Muscle layer of colon (tissue), 2 donors: ENCODE measurements around the gene SORBS1.

Experiments
- H3K27ac ChIP-seq: one replicate; pipeline ENCODE4 v1.7.0; 2013; ENCODE audit warnings: low read depth, mild to moderate bottlenecking, low read length, moderate library complexity
- H3K27me3 ChIP-seq, 2 donors: one replicate each; pipeline ENCODE4 v1.7.0; 2013; ENCODE audit warnings: low read length in 2 of 2, mild to moderate bottlenecking in 2 of 2; ENCODE audit not compliant: insufficient read depth in 2 of 2, control insufficient read depth in 1 of 2
- H3K36me3 ChIP-seq: one replicate; pipeline ENCODE4 v1.7.0; 2013; ENCODE audit warnings: mild to moderate bottlenecking, low read length; ENCODE audit not compliant: insufficient read depth
- H3K4me1 ChIP-seq: one replicate; pipeline ENCODE4 v1.7.0; 2013; ENCODE audit warnings: mild to moderate bottlenecking, low read length; ENCODE audit not compliant: insufficient read depth
- H3K4me3 ChIP-seq, 2 donors: one replicate each; pipeline ENCODE4 v1.7.0; 2013; ENCODE audit warnings: low read length in 2 of 2, low read depth in 1 of 2, mild to moderate bottlenecking in 1 of 2, moderate library complexity in 1 of 2
- H3K9ac ChIP-seq: one replicate; pipeline ENCODE4 v1.7.0; 2013; ENCODE audit warnings: low read length
- H3K9me3 ChIP-seq: one replicate; pipeline ENCODE4 v1.7.0; 2013; ENCODE audit warnings: mild to moderate bottlenecking, low read length
- donor health status: abdominal sarcoma.
- donor health status: Adenocarcinoma of cecum.

SORBS1 gene

DNA sequence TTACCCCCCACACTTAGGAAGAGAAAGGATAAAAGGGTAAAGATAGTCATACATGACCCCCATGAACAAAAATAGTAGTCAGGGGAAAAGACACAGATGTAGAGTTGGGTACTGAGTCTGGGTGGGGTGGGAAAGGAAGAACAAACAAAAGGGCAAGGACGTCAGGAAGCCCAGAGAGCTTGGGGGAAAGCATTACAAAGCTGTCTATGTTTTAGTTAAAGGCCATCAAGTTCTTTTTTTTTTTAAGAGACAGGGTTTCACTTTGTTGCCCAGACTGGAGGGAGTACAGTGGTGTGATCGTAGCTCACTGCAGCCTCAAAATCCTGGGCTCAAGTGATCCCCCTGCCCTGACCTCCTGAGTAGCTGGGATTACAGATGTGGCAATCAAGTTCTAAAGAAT lies 172.0 kb downstream of the SORBS1 start:
- Histone ChIP-seq H3K27ac (peak overlapping the region; percentile 39), H3K27me3 (no peaks in the 10 kb centered on the region), H3K36me3 (peaks cover 69% of the 10 kb centered on the region), H3K9me3 (no peaks in the 10 kb centered on the region), H3K4me1 (peaks cover 71% of the 10 kb centered on the region), H3K4me3 (no peak overlapping the region), H3K9ac (no peak overlapping the region)

DNA sequence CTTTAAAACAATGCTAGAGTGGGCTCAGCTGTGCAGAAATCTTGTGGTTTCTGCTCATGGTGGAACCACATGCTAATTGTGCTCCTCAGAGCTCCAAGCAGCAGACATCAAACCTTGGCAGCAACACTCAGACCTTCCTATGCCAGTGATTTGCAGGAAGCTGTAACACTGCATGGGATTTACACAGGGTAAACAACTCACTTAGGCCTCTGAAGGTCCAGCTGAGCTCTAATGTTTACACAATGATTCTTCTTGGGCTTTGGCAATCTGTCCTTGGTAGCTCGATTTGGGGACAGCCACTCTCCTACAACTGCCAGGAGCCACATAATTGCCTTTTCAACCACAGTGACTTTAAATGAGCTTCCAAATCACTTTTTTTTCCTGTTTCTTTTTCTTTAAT lies 172.6 kb downstream of the SORBS1 start:
- Histone ChIP-seq H3K4me3 (no peak overlapping the region), H3K36me3 (peaks cover 71% of the 10 kb centered on the region), H3K27ac (no peak overlapping the region), H3K27me3 (no peaks in the 10 kb centered on the region), H3K9me3 (no peaks in the 10 kb centered on the region), H3K9ac (no peak overlapping the region), H3K4me1 (peaks cover 65% of the 10 kb centered on the region)

GRCh38 chr10:95388109-95388471 lies 173.1 kb downstream of the SORBS1 start:
- no peaks in the 10 kb centered on the region for H3K27me3 ChIP-seq
- peaks cover 61% of the 10 kb centered on the region for H3K4me1 ChIP-seq
- no peak overlapping the region for H3K4me3 ChIP-seq
- no peak overlapping the region for H3K27ac ChIP-seq
- peaks cover 71% of the 10 kb centered on the region for H3K36me3 ChIP-seq
- H3K9ac ChIP-seq = no peak overlapping the region
- no peaks in the 10 kb centered on the region for H3K9me3 ChIP-seq

DNA sequence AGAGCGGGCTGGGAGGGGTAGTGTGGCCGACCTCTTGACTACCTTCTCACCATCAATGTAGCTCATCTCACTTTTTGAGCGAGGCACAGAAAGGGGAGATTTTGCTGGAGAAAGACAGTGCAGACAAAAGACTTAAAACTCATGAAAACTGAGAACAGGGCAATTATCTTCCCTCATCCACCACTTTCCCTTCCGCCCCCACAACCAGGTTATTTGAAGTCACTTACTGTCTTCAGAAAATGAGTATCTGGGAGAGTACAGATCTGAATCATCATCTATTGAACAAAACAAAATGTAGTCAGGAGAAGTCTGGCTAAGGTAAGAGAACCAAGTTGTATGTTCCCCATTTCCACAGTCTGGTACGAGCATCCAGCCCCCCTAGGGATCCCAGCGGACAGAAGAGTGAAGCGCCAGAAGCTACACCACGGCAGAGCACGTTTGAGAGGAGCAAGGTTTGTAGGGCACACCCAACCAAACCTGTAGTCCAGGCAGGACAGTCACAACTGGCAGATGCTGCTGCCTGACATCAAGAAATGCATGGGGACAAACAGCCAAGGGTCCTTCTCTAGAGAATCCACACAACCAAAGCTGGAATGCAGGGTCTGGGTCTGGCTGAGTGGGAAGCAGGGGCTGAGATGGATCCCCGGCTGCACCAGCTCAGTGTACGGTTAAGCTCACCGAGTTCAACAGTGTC lies 177.0 kb downstream of the SORBS1 start:
- Histone ChIP-seq H3K4me3 (no peak overlapping the region), H3K9me3 (no peaks in the 10 kb centered on the region), H3K27ac (no peak overlapping the region), H3K36me3 (peaks cover 80% of the 10 kb centered on the region), H3K27me3 (no peaks in the 10 kb centered on the region), H3K4me1 (peaks cover 49% of the 10 kb centered on the region), H3K9ac (no peak overlapping the region)

GRCh38 chr10:95382596-95382995 lies 178.6 kb downstream of the SORBS1 start:
- Histone ChIP-seq H3K4me1 (peaks cover 51% of the 10 kb centered on the region), H3K27ac (no peak overlapping the region), H3K9me3 (no peaks in the 10 kb centered on the region), H3K9ac (no peak overlapping the region), H3K36me3 (peaks cover 77% of the 10 kb centered on the region), H3K27me3 (no peaks in the 10 kb centered on the region), H3K4me3 (no peak overlapping the region)

DNA sequence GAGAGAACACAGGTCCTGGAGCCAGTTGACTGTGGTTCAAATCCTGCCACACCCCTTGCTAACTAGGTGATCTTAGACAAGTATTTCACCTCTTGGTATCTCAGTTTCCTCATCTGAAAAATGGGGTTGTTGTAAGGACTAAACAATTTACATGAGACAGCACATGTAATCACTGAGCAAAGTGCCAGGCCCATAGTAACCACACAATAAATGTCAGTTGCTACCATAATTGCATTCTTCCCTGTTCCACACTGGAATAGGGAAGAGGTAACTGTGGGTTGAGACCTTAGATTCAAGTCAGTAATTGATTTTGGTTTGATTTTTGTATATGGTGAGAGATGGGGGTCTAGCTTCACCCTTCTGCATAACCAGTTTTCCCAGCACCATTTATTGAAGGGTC lies 179.0 kb downstream of the SORBS1 start:
- no peaks in the 10 kb centered on the region for H3K9me3 ChIP-seq
- H3K27me3 ChIP-seq = no peaks in the 10 kb centered on the region
- H3K4me1 ChIP-seq = peaks cover 56% of the 10 kb centered on the region
- H3K4me3 ChIP-seq = no peak overlapping the region
- H3K27ac ChIP-seq = no peak overlapping the region
- no peak overlapping the region for H3K9ac ChIP-seq
- H3K36me3 ChIP-seq = peaks cover 72% of the 10 kb centered on the region

GRCh38 chr10:95377950-95378349 lies 183.2 kb downstream of the SORBS1 start:
- Histone ChIP-seq H3K36me3 (peaks cover 62% of the 10 kb centered on the region), H3K9me3 (no peaks in the 10 kb centered on the region), H3K9ac (no peak overlapping the region), H3K4me3 (no peak overlapping the region), H3K27me3 (no peaks in the 10 kb centered on the region), H3K4me1 (peaks cover 65% of the 10 kb centered on the region), H3K27ac (peak overlapping the region; percentile 28)

- no peak overlapping the region for H3K9ac ChIP-seq
- no peaks in the 10 kb centered on the region for H3K27me3 ChIP-seq
- no peak overlapping the region for H3K4me3 ChIP-seq
- H3K27ac ChIP-seq = no peak overlapping the region
- H3K4me1 ChIP-seq = peaks cover 50% of the 10 kb centered on the region
- H3K9me3 ChIP-seq = no peaks in the 10 kb centered on the region
- H3K36me3 ChIP-seq = peaks cover 63% of the 10 kb centered on the region
Measured at GRCh38 chr10:95375418-95375817, 185.8 kb downstream of the SORBS1 start.

DNA sequence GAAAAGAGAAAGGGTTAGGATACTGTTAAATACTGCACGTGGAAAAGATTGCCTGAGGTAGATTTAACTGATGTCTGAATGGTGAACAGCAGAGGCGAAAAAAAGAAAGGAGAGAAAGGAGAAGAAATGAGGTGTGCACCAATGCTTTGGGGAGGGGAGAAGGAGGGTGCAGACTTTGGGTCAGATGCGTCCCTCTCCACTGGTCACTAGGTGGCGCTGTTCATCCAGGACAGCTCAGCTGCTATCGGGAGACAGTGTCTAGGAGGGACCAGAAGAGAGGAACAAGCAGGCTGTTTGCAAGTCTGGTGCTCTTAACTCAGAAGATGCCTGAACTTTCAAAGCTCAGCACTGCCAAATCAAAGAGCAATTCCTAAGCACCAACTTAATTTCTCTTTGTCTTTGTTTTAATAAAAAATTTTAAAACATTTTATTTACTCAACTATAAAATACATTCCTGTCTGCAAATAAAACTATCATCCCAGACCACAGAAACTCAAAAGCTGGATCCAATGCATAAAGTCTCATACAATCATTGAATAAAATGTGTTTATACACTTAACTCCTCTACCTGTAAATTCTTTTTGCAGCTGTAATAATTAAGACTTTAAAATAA lies 186.5 kb downstream of the SORBS1 start:
- peaks cover 56% of the 10 kb centered on the region for H3K36me3 ChIP-seq
- H3K4me3 ChIP-seq = no peak overlapping the region
- no peaks in the 10 kb centered on the region for H3K27me3 ChIP-seq
- H3K4me1 ChIP-seq = peaks cover 43% of the 10 kb centered on the region
- H3K27ac ChIP-seq = no peak overlapping the region
- H3K9me3 ChIP-seq = no peaks in the 10 kb centered on the region
- H3K9ac ChIP-seq = no peak overlapping the region

DNA sequence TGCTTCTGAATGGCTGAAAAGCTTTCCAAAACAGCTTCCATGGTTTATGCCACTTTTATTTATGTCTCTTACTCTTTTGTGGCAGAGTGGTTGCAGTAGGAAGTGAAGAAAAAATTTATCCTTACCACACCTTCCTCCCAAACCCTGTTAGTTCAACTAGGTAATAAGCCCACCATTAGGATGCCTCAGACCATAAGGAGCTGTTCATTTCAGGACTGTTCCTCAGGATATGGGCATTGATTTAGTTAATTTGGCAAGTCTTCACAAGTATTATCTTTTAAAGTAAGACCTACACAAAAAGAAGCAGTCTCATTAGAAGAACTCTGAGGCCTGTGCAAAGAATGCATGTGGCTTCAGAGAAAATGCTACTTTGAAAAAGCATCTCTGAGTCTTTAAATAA lies 187.5 kb downstream of the SORBS1 start:
- H3K9ac ChIP-seq = no peak overlapping the region
- no peak overlapping the region for H3K4me3 ChIP-seq
- no peaks in the 10 kb centered on the region for H3K9me3 ChIP-seq
- H3K27ac ChIP-seq = no peak overlapping the region
- H3K4me1 ChIP-seq = peaks cover 35% of the 10 kb centered on the region
- H3K36me3 ChIP-seq = peaks cover 60% of the 10 kb centered on the region
- no peaks in the 10 kb centered on the region for H3K27me3 ChIP-seq

DNA sequence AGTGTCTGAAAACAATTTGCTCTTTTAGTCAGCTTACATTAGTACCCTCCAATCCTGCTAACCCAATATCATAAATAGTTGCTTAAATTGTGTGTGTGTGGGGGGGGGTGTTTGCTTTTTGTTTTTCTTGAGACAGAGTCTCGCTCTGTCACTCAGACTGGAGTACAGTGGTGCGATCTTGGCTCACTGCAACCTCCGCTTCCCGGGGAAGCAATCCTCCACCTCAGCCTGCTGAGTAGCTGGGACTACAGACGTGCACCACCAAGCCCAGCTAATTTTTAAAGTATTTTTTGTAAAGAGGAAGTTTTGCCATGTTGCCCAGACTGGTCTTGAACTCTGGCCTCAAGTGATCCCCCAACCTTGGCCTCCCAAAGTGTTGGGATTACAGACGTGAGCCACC lies 196.8 kb downstream of the SORBS1 start:
- Histone ChIP-seq H3K9ac (no peak overlapping the region), H3K4me1 (peaks cover 44% of the 10 kb centered on the region)

GRCh38 chr10:95363303-95363912 lies 197.8 kb downstream of the SORBS1 start:
- Histone ChIP-seq H3K4me1 (peaks cover 52% of the 10 kb centered on the region), H3K36me3 (peaks cover 50% of the 10 kb centered on the region), H3K9ac (no peak overlapping the region), H3K27me3 (no peaks in the 10 kb centered on the region), H3K27ac (no peak overlapping the region), H3K9me3 (no peaks in the 10 kb centered on the region), H3K4me3 (no peak overlapping the region)

More for the DNA sequence above, 196.8 kb downstream of the SORBS1 start:
- H3K27ac ChIP-seq = no peak overlapping the region
- no peak overlapping the region for H3K4me3 ChIP-seq
- H3K36me3 ChIP-seq = peaks cover 52% of the 10 kb centered on the region
- no peaks in the 10 kb centered on the region for H3K9me3 ChIP-seq
- no peaks in the 10 kb centered on the region for H3K27me3 ChIP-seq
